Kidney (tissue), 14 donors: ENCODE results near the gene RPL38. TPM values are rescaled to one million over a fixed set of nuclear protein-coding genes. Genes with fewer than 3 reads are reported as not detected.

Experiments used
- DNase-seq, 5 donors: peaks; one replicate each; pipeline ENCODE4 v3.0.0-alpha.2; 2013 to 2020
- FAIRE-seq: peaks from 2 replicates; lab custom pipeline; 2012; peaks lifted over from hg19 to GRCh38; lab: Jason Lieb, UNC
- H3K27ac ChIP-seq, 2 donors: one replicate each; pipeline ENCODE4 v1.7.0; 2013; ENCODE audit warnings: low read depth in 2 of 2, low read length in 2 of 2, inconsistent platforms in 1 of 2
- H3K27me3 ChIP-seq: one replicate; pipeline ENCODE4 v1.7.1; 2013; ENCODE audit warnings: low read length, inconsistent platforms; ENCODE audit not compliant: control insufficient read depth, insufficient read depth
- H3K36me3 ChIP-seq, 3 donors: one replicate each; pipeline versions ENCODE4 v1.7.0 to v1.7.1; 2013; ENCODE audit warnings: low read length in 3 of 3, control low read depth in 1 of 3, inconsistent platforms in 1 of 3; ENCODE audit not compliant: insufficient read depth in 3 of 3, control insufficient read depth in 2 of 3
- H3K4me1 ChIP-seq, 3 donors: one replicate each; pipeline versions ENCODE4 v1.7.0 to v1.7.1; 2013; ENCODE audit warnings: low read length in 3 of 3, inconsistent platforms in 1 of 3, low read depth in 1 of 3; ENCODE audit not compliant: control insufficient read depth in 2 of 3, insufficient read depth in 2 of 3
- H3K4me3 ChIP-seq, 3 donors: one replicate each; pipeline versions ENCODE4 v1.7.0 to v1.8.1; 2013; ENCODE audit warnings: low read length in 3 of 3, control low read depth in 1 of 3, inconsistent platforms in 1 of 3
- H3K9ac ChIP-seq, 3 donors: one replicate each; pipeline versions ENCODE4 v1.7.0 to v1.7.1; 2013; ENCODE audit warnings: low read length in 3 of 3, control low read depth in 1 of 3, inconsistent platforms in 1 of 3
- H3K9me3 ChIP-seq, 3 donors: one replicate each; pipeline versions ENCODE4 v1.7.0 to v1.7.1; 2013; ENCODE audit warnings: low read length in 3 of 3, control low read depth in 1 of 3, inconsistent platforms in 1 of 3; ENCODE audit not compliant: control insufficient read depth in 2 of 3, insufficient read depth in 1 of 3
- CTCF ChIP-seq: IDR thresholded peaks from 3 replicates; pipeline ENCODE4 v1.5.1; 2012; ENCODE audit warnings: mild to moderate bottlenecking, moderate library complexity, borderline replicate concordance; ENCODE audit not compliant: insufficient read depth; ENCODE audit errors: extremely low read depth
- intact Hi-C: fragments of 100-400 bp; cut with DNase I; formaldehyde crosslinking; loops from one replicate; pipeline ENCODE4 v1.11.1; 2022
- polyA plus RNA-seq: library from polyadenylated mRNA; stranded (reverse); fragments of 350-450 nt; fragmentation: Illumina TruSeq; extraction: RNeasy Lipid Tissue Mini Kit (QIAGEN cat#74804); gene quantifications from one replicate; pipeline ENCODE4 v1.2.3, GENCODE V29; 2014; ENCODE audit warnings: low read depth, low replicate concordance; ENCODE audit not compliant: insufficient read depth
- total RNA-seq: library from RNA; stranded (reverse); fragmentation: NEBNext Ultra II Directional; extraction: Animal tissue kit (Norgen Biotek cat#: 25700); gene quantifications from one replicate; pipeline ENCODE4 v1.2.1, GENCODE V29; 2021
- donor health status: control.
- donor health status: control.
- donor health status: control.
- donor health status: control.
- donor health status: control.
- donor health status: DM: yes; HTN: yes; CAD: no.
- donor health status: Normal renal cell carcinoma (clear cell type).

RPL38 gene
- total and polyA plus RNA-seq, 2 donors from 2014 or later = 664 to 1,966 TPM

GRCh38 chr17:74237321-74237720 is 33.8 kb downstream of the RPL38 start:
- no peak for DNase-seq
- no peak for TF ChIP-seq CTCF
- FAIRE-seq = no peak

GRCh38 chr17:74239172-74239571 is 35.7 kb downstream of the RPL38 start:
- Histone ChIP-seq H3K9ac (no peak overlapping the region), H3K36me3 (no peaks in the 10 kb centered on the region), H3K9me3 (no peaks in the 10 kb centered on the region), H3K27ac (no peak overlapping the region), H3K4me1 (no peaks in the 10 kb centered on the region), H3K4me3 (no peak overlapping the region), H3K27me3 (no peaks in the 10 kb centered on the region)
- no peak for DNase-seq
- no peak for TF ChIP-seq CTCF
- FAIRE-seq = no peak
- intact Hi-C loops = no loop called here

More at GRCh38 chr17:74237321-74237720, 33.8 kb downstream of the RPL38 start:
- Histone ChIP-seq H3K4me3 (no peak overlapping the region), H3K4me1 (no peaks in the 10 kb centered on the region), H3K9ac (no peak overlapping the region), H3K27ac (no peak overlapping the region), H3K27me3 (no peaks in the 10 kb centered on the region), H3K36me3 (no peaks in the 10 kb centered on the region), H3K9me3 (no peaks in the 10 kb centered on the region)
- intact Hi-C loops = no loop called here

- DNase-seq = peak in 3 of 5 donors; percentile 42 to 81 (median 56)
- Histone ChIP-seq H3K9ac (no peak overlapping the region), H3K4me1 (no peaks in the 10 kb centered on the region), H3K36me3 (no peaks in the 10 kb centered on the region), H3K27ac (no peak overlapping the region), H3K4me3 (no peak overlapping the region), H3K27me3 (no peaks in the 10 kb centered on the region), H3K9me3 (no peaks in the 10 kb centered on the region)
- TF ChIP-seq CTCF = no peak
- intact Hi-C loops = no loop called here
- FAIRE-seq = no peak
Measured at GRCh38 chr17:74240618-74241205, 37.2 kb downstream of the RPL38 start.

- H3K4me1 ChIP-seq = no peaks in the 10 kb centered on the region
- TF ChIP-seq CTCF = no peak
- no peak for FAIRE-seq
- no peaks in the 10 kb centered on the region for H3K9me3 ChIP-seq
- H3K4me3 ChIP-seq = no peak overlapping the region
- no peaks in the 10 kb centered on the region for H3K27me3 ChIP-seq
- no peak for DNase-seq
- H3K9ac ChIP-seq = no peak overlapping the region
- no peak overlapping the region for H3K27ac ChIP-seq
- H3K36me3 ChIP-seq = no peaks in the 10 kb centered on the region
- intact Hi-C loops = no loop called here
Measured at GRCh38 chr17:74241431-74241830, 38.0 kb downstream of the RPL38 start.
